Gastroesophageal sphincter (tissue), 4 donors: Measurements from ENCODE around the gene PXN. TPM values are rescaled to one million over a fixed set of nuclear protein-coding genes. Genes with fewer than 3 reads are reported as not detected.

ENCODE experiments used
- ATAC-seq: fragments of 150-250 bp; one replicate; pipeline ENCODE4 v1.9.1; 2016; ENCODE audit warnings: mild to moderate bottlenecking, moderate library complexity
- H3K27ac ChIP-seq, 4 donors: fragments of 200-600 bp; sonication (generic) in 3 of 4; 1 replicate in 3 of 4; 2 replicates in 1 of 4; pipeline ENCODE4 v1.5.1; 2016 to 2019
- H3K27me3 ChIP-seq: fragments of 200-600 bp; sonication (generic); one replicate; pipeline ENCODE4 v1.5.1; 2019
- H3K36me3 ChIP-seq, 2 donors: fragments of 200-600 bp; sonication (generic); one replicate each; pipeline ENCODE4 v1.5.1; 2019; ENCODE audit warnings: control low read depth in 1 of 2
- H3K4me1 ChIP-seq, 3 donors: fragments of 200-600 bp; sonication (generic); 1 replicate in 2 of 3; 2 replicates in 1 of 3; pipeline ENCODE4 v1.5.1; 2016 to 2019; ENCODE audit warnings: control low read depth in 2 of 3
- H3K4me3 ChIP-seq, 2 donors: fragments of 200-600 bp; sonication (generic); one replicate each; pipeline ENCODE4 v1.5.1; 2019; ENCODE audit warnings: mild to moderate bottlenecking in 1 of 2, moderate library complexity in 1 of 2
- H3K9me3 ChIP-seq, 3 donors: fragments of 200-600 bp; sonication (generic); one replicate each; pipeline ENCODE4 v1.5.1; 2017 to 2019; ENCODE audit warnings: control low read depth in 2 of 3
- CTCF ChIP-seq, 4 experiments: fragments of 200-600 bp in 2 of 4; fragments of 450-650 bp in 2 of 4; sonication (generic) in 1 of 4; IDR thresholded peaks; one replicate each; pipeline ENCODE4 v1.5.1; 2017 to 2019; ENCODE audit warnings: antibody characterized with exemption in 4 of 4, mild to moderate bottlenecking in 2 of 4, moderate library complexity in 2 of 4
- EP300 ChIP-seq: sonication (generic); formaldehyde crosslinking; IDR thresholded peaks from one replicate; pipeline ENCODE4 v1.6.1; 2017; ENCODE audit warnings: antibody characterized with exemption, mild to moderate bottlenecking
- POLR2A ChIP-seq, 2 donors: fragments of 450-650 bp; IDR thresholded peaks; one replicate each; pipeline ENCODE4 v1.6.1; 2017; ENCODE audit warnings: antibody characterized with exemption in 2 of 2, mild to moderate bottlenecking in 2 of 2, moderate library complexity in 1 of 2
- POLR2AphosphoS5 ChIP-seq: sonication (generic); formaldehyde crosslinking; IDR thresholded peaks from one replicate; pipeline ENCODE4 v1.6.1; 2017; ENCODE audit warnings: antibody characterized with exemption
- WGBS, 2 donors: methylation state at CpG; one replicate each; pipeline ENCODE4 v1.1.5; 2018; ENCODE audit warnings: low coverage in 1 of 2; 5-methylcytosine and 5-hydroxymethylcytosine counted together
- total RNA-seq, 4 donors: library from RNA; depleted of rRNA; stranded (reverse); fragments of >200 nt; gene quantifications; one replicate each; pipeline ENCODE4 v1.1.0, GENCODE V29; 2016

PXN gene
- total RNA-seq, 4 donors from 2014 or later = 43.2 to 80.4 (median 59.4) TPM

DNA sequence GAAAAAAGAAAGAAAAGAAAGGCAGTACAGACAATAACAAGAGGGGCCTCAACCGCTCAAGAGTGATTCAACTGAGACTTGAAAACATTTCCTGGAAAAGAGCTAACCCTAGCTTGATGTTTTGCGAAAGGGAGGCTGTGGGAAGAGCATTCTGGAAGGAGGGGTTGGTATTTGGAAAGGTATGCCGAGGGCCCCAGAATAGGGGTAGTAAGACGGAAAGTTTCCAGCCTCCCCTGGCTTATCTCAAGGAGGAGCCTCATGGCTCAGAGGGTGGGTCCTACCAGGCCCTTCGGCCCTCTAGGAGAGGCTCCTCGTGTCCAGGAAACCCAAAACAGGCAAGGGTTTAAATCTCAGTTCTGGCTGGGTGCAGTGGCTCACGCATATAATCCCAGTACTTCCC is 17.8 kb upstream of the PXN start:
- ATAC-seq = no peak
- TF ChIP-seq POLR2AphosphoS5 = no peak
- TF ChIP-seq EP300 = no peak
- TF ChIP-seq CTCF (IDR thresholded peaks at IDR 0.05) = no peak
- TF ChIP-seq POLR2A (IDR thresholded peaks at IDR 0.05) = no peak
- Histone ChIP-seq H3K36me3 (no peaks in the 10 kb centered on the region), H3K4me1 (no peaks in the 10 kb centered on the region), H3K27ac (no peak overlapping the region), H3K4me3 (no peak overlapping the region), H3K9me3 (no peaks in the 10 kb centered on the region), H3K27me3 (no peaks in the 10 kb centered on the region)
- 54 to 70% methylated on average over 3 to 6 of the region's 7 CpGs for WGBS, 2 donors

GRCh38 chr12:120278137-120279069 is 12.9 kb upstream of the PXN start:
- no peak overlapping the region for H3K4me3 ChIP-seq
- H3K4me1 ChIP-seq = no peaks in the 10 kb centered on the region
- H3K36me3 ChIP-seq = no peaks in the 10 kb centered on the region
- no peaks in the 10 kb centered on the region for H3K9me3 ChIP-seq
- no peaks in the 10 kb centered on the region for H3K27me3 ChIP-seq
- H3K27ac ChIP-seq = no peak overlapping the region
- WGBS, 2 donors = 88% methylated on average over 11 of the region's 57 CpGs; no CpG with 5 or more reads in 1 of the 2 donors
- ATAC-seq = no peak
- no peak for TF ChIP-seq CTCF (IDR thresholded peaks at IDR 0.05)
- TF ChIP-seq POLR2AphosphoS5 = no peak
- TF ChIP-seq POLR2A (IDR thresholded peaks at IDR 0.05) = no peak
- no peak for TF ChIP-seq EP300

DNA sequence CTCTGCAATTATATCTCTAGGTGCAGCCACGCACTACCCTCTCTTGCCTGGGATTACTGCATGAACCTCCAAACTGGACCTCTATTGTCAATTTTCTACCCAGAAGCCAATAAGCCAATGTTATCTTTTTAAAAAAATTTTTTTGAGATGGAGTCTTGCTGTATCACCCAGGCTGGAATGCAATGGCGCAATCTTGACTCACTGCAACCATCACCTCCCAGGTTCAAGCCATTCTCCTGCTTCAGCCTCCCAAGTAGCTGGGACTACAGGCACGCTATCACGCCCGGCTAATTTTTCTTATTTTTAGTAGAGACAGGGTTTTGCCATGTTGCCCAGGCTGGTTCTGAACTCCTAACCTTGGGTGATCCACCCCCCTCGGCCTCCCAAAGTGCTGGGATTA is 11.2 kb upstream of the PXN start:
- H3K4me3 ChIP-seq = no peak overlapping the region
- H3K9me3 ChIP-seq = no peaks in the 10 kb centered on the region
- H3K36me3 ChIP-seq = no peaks in the 10 kb centered on the region
- ATAC-seq = no peak
- no peak for TF ChIP-seq EP300
- no peak for TF ChIP-seq CTCF (IDR thresholded peaks at IDR 0.05)
- TF ChIP-seq POLR2A (IDR thresholded peaks at IDR 0.05) = no peak
- TF ChIP-seq POLR2AphosphoS5 = no peak
- H3K27ac ChIP-seq = no peak overlapping the region
- no peaks in the 10 kb centered on the region for H3K27me3 ChIP-seq
- H3K4me1 ChIP-seq = no peaks in the 10 kb centered on the region
- WGBS, 2 donors = 80 to 86% methylated on average over 5 of the region's 6 CpGs

DNA sequence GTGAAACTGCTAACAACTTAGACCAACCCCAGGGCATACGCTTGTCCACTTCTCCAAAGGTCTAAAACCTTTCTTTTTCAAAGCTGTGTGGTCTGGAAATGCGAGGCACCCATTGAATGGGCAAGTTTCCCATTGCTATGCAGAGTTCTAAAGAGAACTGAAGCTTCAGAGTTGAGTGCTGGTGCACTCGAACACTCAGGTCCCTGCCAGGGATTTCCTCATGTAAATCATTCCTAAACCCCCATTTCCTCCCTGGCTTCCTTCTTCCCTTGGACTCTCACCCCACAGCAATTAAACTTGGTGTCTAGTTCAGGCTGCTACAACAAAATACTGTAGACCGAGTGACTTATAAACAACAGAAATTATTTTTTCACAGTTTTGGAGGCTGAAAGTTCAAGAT is 2.2 kb upstream of the PXN start:
- WGBS, 2 donors = 46 to 55% methylated on average over 3 to 4 of the region's 4 CpGs
- Histone ChIP-seq H3K36me3 (no peaks in the 10 kb centered on the region), H3K27ac (no peak overlapping the region), H3K9me3 (no peaks in the 10 kb centered on the region), H3K4me3 (no peak overlapping the region), H3K4me1 (peaks cover 0 to 30% (median 6%) of the 10 kb centered on the region in 3 donors), H3K27me3 (no peaks in the 10 kb centered on the region)
- ATAC-seq = no peak
- TF ChIP-seq EP300 = no peak
- no peak for TF ChIP-seq POLR2AphosphoS5
- TF ChIP-seq POLR2A (IDR thresholded peaks at IDR 0.05) = no peak
- TF ChIP-seq CTCF (IDR thresholded peaks at IDR 0.05) = no peak
